GM21447 (cell line): ENCODE measurements around the gene ASGR2.
"Not testable (repeated sequence)": the region's sequence is repeated elsewhere in the genome, so short reads cannot be mapped to it uniquely, and the experiment has no call there.

Source experiments
- ATAC-seq: cut with Tn5 transposase; IDR thresholded peaks from one replicate; pipeline ENCODE4 v1.9.1; 2021; ENCODE audit not compliant: unreplicated experiment

The ASGR2 gene, protein sequence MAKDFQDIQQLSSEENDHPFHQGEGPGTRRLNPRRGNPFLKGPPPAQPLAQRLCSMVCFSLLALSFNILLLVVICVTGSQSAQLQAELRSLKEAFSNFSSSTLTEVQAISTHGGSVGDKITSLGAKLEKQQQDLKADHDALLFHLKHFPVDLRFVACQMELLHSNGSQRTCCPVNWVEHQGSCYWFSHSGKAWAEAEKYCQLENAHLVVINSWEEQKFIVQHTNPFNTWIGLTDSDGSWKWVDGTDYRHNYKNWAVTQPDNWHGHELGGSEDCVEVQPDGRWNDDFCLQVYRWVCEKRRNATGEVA

DNA sequence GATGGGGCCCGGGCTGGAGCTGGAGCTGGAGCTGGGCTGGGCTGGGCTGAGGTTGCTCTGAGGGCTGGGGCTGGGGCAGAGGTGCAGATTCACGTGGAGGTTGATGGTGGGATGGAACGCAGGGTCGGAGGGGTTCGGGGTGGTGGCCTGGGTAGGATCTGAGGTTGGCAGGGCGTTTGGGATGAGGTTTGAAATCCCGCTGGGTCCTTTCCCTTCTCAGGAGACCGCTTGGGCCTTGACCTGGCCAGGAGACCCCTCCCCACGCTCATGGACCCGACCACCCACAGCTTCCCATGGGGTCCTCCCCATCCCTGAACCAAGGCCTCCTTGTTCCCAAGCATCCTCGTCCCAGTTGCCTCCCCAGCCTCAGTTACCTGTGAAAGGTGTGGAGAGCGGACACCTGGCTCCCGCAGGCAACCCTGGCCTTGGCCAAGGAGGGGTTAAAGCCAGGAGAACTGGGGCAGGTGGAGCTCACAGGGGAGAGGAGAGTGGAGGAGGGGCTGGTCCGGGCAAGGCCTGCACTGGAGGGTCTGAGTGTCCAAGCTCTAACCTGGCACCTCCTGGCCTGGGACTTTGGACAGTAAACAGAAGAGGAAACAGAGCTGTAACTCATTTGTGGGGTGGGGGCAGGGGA lies at the start of gene ASGR2:
TSS of gene ASGR2 (minus strand) at position 582 of the 634 bp plus-strand sequence. CDS start 582 bp downstream, outside the sequence.
- ATAC-seq: no peak

GRCh38 chr17:7159571-7159970 lies 44.9 kb upstream of the ASGR2 start:
- not testable (repeated sequence) for ATAC-seq

DNA sequence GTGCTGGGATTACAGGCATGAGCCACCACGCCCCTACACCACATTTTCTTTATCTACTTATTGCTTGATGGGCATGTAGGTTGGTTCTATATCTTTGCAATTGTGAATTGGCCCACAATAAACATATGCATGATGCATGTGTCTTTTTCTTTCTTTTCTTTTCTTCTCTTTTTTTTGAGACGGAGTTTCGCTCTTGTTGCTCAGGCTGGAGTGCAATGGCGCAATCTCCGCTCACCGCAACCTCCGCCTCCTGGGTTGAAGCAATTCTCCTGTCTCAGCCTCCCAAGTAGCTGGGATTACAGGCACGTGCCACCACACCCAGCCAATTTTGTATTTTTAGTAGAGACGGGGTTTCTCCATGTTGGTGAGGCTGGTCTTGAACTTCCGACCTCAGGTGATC lies 43.8 kb upstream of the ASGR2 start:
- ATAC-seq: not testable (repeated sequence)

- no peak for ATAC-seq
Measured at GRCh38 chr17:7156342-7156940, 41.8 kb upstream of the ASGR2 start.

GRCh38 chr17:7147772-7148171 lies 33.1 kb upstream of the ASGR2 start:
- ATAC-seq: no peak

DNA sequence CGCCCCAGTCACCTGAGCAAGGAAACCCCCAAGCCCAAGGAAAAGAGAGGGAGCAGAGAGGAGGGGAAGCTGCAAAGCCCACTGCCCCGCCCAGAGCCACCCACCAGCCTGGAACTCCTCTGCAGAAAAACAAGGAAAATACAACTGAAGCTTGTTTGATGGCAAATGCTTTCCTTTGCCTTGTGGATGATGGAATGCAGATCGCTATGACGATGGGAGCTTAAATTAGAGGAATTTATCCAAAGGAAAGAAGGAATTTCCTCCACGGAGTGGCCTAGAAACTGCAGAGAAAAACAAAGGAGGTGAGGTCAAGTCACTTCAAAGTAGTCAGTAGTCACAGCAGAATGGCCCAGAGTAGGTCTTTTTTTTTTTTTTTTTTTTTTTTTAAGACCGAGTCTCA lies 31.5 kb upstream of the ASGR2 start:
- ATAC-seq: no peak

GRCh38 chr17:7144213-7144612 lies 29.6 kb upstream of the ASGR2 start:
- ATAC-seq: no peak

DNA sequence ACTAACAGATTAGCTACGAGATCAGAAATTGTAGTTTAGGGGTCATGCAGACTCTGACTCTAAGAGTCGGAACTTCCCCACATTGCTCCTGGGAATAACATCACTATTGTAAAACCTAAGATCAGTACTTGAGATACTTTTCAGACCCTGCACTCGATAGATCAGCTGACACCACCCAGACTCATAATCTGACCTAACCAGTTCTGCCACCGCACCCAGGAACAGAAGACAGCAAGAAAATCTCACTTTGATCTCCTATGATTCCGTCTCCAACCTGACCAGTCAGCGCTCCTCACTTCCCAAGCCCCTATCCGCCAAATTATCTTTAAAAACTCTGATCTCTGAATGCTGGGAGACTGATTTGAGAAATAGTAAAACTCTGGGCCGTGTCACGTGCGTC lies 27.2 kb upstream of the ASGR2 start:
- no peak for ATAC-seq

DNA sequence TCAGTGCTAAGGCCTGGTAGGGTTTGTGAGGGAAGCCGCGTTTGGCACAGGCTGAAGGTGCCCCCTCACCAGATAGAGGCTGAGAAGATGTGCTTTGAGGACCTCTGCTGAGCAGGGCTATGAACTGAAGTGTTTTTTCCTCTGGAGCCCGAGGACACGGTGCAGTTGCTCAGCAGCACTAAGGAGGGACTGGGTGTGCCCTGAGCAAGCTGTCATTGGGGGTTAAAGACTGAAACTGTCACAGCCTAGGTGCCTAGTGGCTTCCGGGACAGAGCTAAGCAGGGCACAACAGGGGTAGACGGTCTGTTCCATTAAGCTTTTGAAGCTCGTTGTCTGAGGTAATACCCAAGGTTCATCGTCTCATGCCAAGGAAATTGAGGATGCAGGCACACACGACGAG lies 24.8 kb upstream of the ASGR2 start:
- ATAC-seq: no peak

DNA sequence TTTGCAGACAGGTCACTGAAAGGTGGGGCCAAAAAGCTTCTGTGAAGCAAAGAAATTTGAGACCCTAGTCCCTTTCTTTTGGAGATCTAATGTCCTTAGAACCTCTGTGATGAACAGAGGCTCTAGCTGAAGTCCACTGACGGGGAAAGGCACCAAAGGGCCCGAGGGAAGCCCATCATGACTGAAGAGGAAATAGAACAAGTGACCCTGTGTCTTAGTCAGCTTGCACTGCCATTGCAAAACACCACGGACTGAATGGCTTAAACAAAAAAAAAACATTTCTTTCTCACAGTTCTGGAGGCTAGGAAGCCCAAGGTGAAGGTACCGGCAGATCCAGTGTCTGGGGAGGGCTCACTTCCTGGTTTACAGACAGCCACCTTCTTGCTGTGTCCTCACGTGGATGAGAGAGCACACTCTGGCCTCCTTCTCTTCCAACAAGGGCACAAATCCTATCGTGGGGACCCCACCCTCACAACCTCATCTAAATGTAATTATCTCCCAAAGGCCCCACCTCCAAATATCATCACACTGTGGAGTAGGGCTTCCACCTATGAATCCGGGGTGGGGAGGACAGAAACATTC lies 24.3 kb upstream of the ASGR2 start:
- ATAC-seq: no peak

DNA sequence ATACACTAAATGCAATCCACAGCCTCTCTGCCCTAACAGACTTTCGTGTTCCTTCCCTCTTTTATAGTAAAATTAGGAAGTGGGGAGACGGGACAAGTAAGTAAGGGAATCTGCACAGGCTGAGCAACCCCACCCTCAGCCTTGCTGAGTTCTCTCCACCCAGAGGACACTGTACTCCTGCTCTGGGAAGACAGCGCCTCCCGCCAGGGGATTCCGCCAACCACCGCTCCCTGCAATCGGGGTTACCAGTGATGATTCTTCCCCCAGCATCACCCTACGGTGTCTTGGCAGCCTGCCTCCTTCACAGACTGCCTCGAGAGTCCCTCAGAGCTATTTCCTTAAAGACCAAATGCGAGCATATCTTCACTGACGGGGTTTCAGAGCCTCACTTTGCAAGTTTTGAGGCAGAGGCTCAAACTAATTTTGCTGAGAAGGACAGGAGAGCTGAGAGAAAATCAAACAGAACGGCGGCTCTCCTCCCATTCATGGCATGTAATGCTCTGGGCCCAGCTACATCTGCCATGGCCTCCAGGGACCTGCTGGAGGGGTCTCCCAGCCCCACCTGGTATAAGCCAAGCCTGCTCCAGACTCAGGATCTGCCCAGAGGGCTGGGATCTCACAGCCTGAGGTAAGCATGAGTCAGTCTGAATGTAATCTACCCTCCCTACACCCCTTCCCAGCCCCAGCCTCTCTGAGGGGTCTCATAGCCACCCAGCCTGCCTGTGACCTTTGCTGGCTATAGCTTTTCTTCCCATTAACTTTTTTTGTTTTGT lies 22.7 kb upstream of the ASGR2 start:
- no peak for ATAC-seq

GRCh38 chr17:7136266-7136877 lies 21.8 kb upstream of the ASGR2 start:
- no peak for ATAC-seq

- no peak for ATAC-seq
Measured at GRCh38 chr17:7133916-7134315, 19.3 kb upstream of the ASGR2 start.

- no peak for ATAC-seq
Measured at GRCh38 chr17:7133424-7133823, 18.8 kb upstream of the ASGR2 start.

GRCh38 chr17:7132511-7133094 lies 18.0 kb upstream of the ASGR2 start:
- peak; percentile 69 for ATAC-seq

GRCh38 chr17:7131423-7131791 lies 16.8 kb upstream of the ASGR2 start:
- ATAC-seq: no peak

GRCh38 chr17:7130621-7131422 lies 16.2 kb upstream of the ASGR2 start:
- no peak for ATAC-seq

DNA sequence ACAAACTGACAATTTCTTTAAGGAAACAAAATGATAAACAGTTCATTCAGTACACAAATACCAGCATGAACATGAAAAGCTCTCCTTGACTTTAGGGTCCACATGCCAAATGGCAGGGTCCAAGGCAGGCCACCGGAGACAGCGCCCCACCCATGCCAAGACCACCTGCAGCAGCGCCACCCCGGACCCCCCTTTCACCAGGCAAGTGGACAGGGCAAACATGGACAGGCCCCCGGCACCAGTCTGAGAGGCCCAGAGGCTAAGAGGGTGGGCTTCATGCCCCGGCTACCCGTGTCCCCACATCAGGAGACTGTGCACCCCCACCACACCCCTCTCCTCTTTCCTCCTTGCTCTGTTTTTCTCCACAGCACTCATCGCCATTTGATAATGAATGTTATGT lies 14.7 kb upstream of the ASGR2 start:
- no peak for ATAC-seq

DNA sequence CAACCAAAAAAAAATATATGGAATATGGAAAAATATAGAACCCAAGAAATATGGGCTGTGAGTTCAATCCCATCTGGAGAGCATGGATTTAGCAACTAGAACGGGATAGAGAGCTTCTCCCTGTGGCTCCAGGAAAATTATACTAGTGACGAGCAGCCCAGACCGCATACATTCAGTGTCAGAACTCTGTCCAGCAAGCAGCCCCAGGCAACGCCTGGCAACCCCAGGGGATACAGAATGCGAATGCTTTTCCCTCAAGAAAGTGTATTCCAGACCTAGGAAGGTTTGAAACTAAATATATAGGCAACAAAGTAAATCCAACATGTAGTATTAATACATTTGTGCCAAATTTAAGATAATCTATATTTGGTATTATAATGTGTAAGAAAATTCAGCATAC lies 13.5 kb upstream of the ASGR2 start:
- ATAC-seq: no peak

GRCh38 chr17:7127501-7127900 lies 12.9 kb upstream of the ASGR2 start:
- not testable (repeated sequence) for ATAC-seq
